Duodenal mucosa (tissue), 2 donors: Measurements from ENCODE around the gene FAIM2.

Source experiments
- H3K27ac ChIP-seq: one replicate; pipeline ENCODE4 v1.7.0; 2013; ENCODE audit warnings: low read depth, low read length
- H3K27me3 ChIP-seq, 2 donors: one replicate each; pipeline ENCODE4 v1.7.0; 2013; ENCODE audit warnings: low read length in 2 of 2, control low read depth in 1 of 2; ENCODE audit not compliant: insufficient read depth in 2 of 2, control insufficient read depth in 1 of 2
- H3K36me3 ChIP-seq, 2 donors: one replicate each; pipeline ENCODE4 v1.7.0; 2013; ENCODE audit warnings: low read length in 2 of 2, control low read depth in 1 of 2; ENCODE audit not compliant: insufficient read depth in 2 of 2, control insufficient read depth in 1 of 2
- H3K4me1 ChIP-seq, 2 donors: one replicate each; pipeline ENCODE4 v1.7.0; 2013; ENCODE audit warnings: low read length in 2 of 2, control low read depth in 1 of 2; ENCODE audit not compliant: insufficient read depth in 2 of 2, control insufficient read depth in 1 of 2
- H3K4me3 ChIP-seq, 2 donors: one replicate each; pipeline ENCODE4 v1.7.0; 2013; ENCODE audit warnings: low read length in 2 of 2, low read depth in 1 of 2
- H3K9ac ChIP-seq, 2 donors: one replicate each; pipeline ENCODE4 v1.7.0; 2013; ENCODE audit warnings: low read length in 2 of 2, low read depth in 1 of 2
- H3K9me3 ChIP-seq, 2 donors: one replicate each; pipeline ENCODE4 v1.7.0; 2013; ENCODE audit warnings: low read length in 2 of 2, control low read depth in 1 of 2; ENCODE audit not compliant: control insufficient read depth in 1 of 2

The FAIM2 gene

GRCh38 chr12:49905718-49906314 lies 2.1 kb upstream of the FAIM2 start:
- peaks cover 9 to 18% of the 10 kb centered on the region in 2 donors for H3K27me3 ChIP-seq
- H3K27ac ChIP-seq, result no peak overlapping the region
- H3K36me3 ChIP-seq, result no peaks in the 10 kb centered on the region
- no peaks in the 10 kb centered on the region for H3K4me1 ChIP-seq
- no peak overlapping the region for H3K9ac ChIP-seq
- no peaks in the 10 kb centered on the region for H3K9me3 ChIP-seq
- H3K4me3 ChIP-seq, result no peak overlapping the region

- Histone ChIP-seq H3K4me1 (no peaks in the 10 kb centered on the region), H3K4me3 (no peak overlapping the region), H3K9ac (no peak overlapping the region), H3K27me3 (peaks cover 9 to 18% of the 10 kb centered on the region in 2 donors), H3K9me3 (no peaks in the 10 kb centered on the region), H3K36me3 (no peaks in the 10 kb centered on the region), H3K27ac (no peak overlapping the region)
Observed at GRCh38 chr12:49904601-49905000, 901 bp upstream of the FAIM2 start.

GRCh38 chr12:49903351-49903699 lies 375 bp downstream of the FAIM2 start:
- no peak overlapping the region for H3K9ac ChIP-seq
- no peaks in the 10 kb centered on the region for H3K4me1 ChIP-seq
- H3K36me3 ChIP-seq, result no peaks in the 10 kb centered on the region
- H3K27me3 ChIP-seq, result peaks cover 9 to 18% of the 10 kb centered on the region in 2 donors
- no peak overlapping the region for H3K27ac ChIP-seq
- peak overlapping the region in 1 of 2 donors; percentile 36 for H3K4me3 ChIP-seq
- H3K9me3 ChIP-seq, result no peaks in the 10 kb centered on the region

DNA sequence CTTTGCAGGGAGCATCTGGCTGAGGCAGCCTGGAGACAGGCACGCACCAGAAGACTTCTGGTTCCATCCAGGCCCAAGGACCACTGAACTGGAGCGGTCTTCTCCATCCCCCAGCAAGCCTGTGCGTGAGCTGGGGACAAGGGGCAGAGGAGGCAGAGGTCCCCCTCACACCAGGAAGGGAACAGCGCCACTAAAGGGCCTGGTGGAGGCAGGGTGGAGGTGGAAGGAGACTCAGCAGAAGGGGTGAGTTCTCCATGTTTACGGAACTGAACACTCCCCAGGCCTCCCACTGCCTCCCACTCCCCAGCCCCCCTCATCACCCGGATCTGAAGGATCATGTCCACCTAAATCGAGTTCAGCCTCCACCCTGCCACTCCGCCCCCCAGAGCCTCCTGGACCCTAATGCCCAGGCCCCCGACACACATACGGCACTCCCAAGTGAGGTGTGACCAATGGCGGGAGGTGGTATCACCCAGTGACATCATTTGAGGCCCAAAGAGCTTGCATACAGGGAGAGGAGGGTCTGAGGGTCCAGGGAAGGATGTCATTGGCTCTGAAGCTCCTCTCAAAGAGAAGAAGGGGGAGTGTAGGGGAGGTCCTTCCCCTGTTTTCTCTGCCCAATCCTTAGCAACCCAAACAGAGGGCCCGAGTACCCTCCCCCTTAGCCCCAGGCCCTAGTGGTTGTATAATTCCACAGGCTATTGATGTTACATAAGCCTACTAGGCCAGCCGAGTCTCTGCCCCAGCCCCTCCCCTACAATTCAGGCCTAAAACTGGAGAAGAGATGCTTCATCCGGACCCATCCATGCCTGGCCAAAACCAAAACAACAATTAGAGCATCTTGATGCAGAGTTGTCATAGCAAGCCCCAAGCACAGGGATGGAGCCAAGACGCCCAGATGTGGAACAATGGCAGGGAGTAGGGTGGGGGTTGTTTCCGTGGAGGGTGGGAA lies 1.0 kb downstream of the FAIM2 start:
- no peak overlapping the region for H3K9ac ChIP-seq
- no peak overlapping the region for H3K4me3 ChIP-seq
- no peaks in the 10 kb centered on the region for H3K4me1 ChIP-seq
- peaks cover 9 to 18% of the 10 kb centered on the region in 2 donors for H3K27me3 ChIP-seq
- H3K36me3 ChIP-seq, result no peaks in the 10 kb centered on the region
- no peaks in the 10 kb centered on the region for H3K9me3 ChIP-seq
- H3K27ac ChIP-seq, result no peak overlapping the region

GRCh38 chr12:49901986-49902385 lies 1.7 kb downstream of the FAIM2 start:
- Histone ChIP-seq H3K4me3 (no peak overlapping the region), H3K27ac (no peak overlapping the region), H3K36me3 (no peaks in the 10 kb centered on the region), H3K9me3 (no peaks in the 10 kb centered on the region), H3K4me1 (no peaks in the 10 kb centered on the region), H3K27me3 (peaks cover 9 to 18% of the 10 kb centered on the region in 2 donors), H3K9ac (no peak overlapping the region)

DNA sequence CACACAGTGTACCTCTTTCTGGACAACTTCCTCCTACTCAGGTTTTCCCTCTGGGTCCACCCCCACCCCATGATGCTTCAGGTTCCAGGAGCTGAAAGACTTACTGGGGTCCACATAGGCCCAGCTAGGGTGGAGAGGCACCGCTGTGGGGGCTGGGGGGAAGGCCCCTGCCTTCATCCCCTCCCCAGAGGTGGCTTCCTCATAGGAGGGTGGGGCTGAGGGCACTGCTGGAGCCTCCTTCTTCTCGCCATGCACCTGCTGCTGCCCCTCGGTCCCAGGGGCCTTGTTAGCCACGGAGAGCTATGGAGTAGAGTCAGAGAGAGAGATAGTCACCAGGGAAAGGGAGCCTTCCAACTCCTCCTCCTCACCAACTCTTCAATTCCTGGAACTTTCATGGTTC lies 2.7 kb downstream of the FAIM2 start:
- H3K9me3 ChIP-seq, result no peaks in the 10 kb centered on the region
- H3K4me3 ChIP-seq, result no peak overlapping the region
- H3K4me1 ChIP-seq, result no peaks in the 10 kb centered on the region
- no peak overlapping the region for H3K9ac ChIP-seq
- no peak overlapping the region for H3K27ac ChIP-seq
- no peaks in the 10 kb centered on the region for H3K36me3 ChIP-seq
- H3K27me3 ChIP-seq, result peaks cover 9 to 18% of the 10 kb centered on the region in 2 donors

- Histone ChIP-seq H3K9ac (no peak overlapping the region), H3K27me3 (peaks cover 9 to 18% of the 10 kb centered on the region in 2 donors), H3K9me3 (no peaks in the 10 kb centered on the region), H3K27ac (no peak overlapping the region), H3K4me1 (no peaks in the 10 kb centered on the region), H3K4me3 (no peak overlapping the region), H3K36me3 (no peaks in the 10 kb centered on the region)
Observed at GRCh38 chr12:49900371-49900770, 3.3 kb downstream of the FAIM2 start.

GRCh38 chr12:49899921-49900320 lies 3.8 kb downstream of the FAIM2 start:
- peaks cover 9 to 18% of the 10 kb centered on the region in 2 donors for H3K27me3 ChIP-seq
- H3K27ac ChIP-seq, result no peak overlapping the region
- no peaks in the 10 kb centered on the region for H3K36me3 ChIP-seq
- H3K4me1 ChIP-seq, result no peaks in the 10 kb centered on the region
- H3K9ac ChIP-seq, result no peak overlapping the region
- H3K9me3 ChIP-seq, result no peaks in the 10 kb centered on the region
- H3K4me3 ChIP-seq, result no peak overlapping the region

GRCh38 chr12:49899286-49899843 lies 4.3 kb downstream of the FAIM2 start:
- Histone ChIP-seq H3K36me3 (no peaks in the 10 kb centered on the region), H3K27me3 (peaks cover 9 to 14% of the 10 kb centered on the region in 2 donors), H3K4me3 (no peak overlapping the region), H3K9ac (no peak overlapping the region), H3K9me3 (no peaks in the 10 kb centered on the region), H3K4me1 (no peaks in the 10 kb centered on the region), H3K27ac (no peak overlapping the region)

- no peak overlapping the region for H3K9ac ChIP-seq
Observed at GRCh38 chr12:49897276-49897675, 6.4 kb downstream of the FAIM2 start.

More at GRCh38 chr12:49897276-49897675, 6.4 kb downstream of the FAIM2 start:
- Histone ChIP-seq H3K27ac (no peak overlapping the region), H3K9me3 (no peaks in the 10 kb centered on the region), H3K4me3 (no peak overlapping the region), H3K27me3 (no peaks in the 10 kb centered on the region), H3K36me3 (no peaks in the 10 kb centered on the region), H3K4me1 (no peaks in the 10 kb centered on the region)
